Measurements from ENCODE around the gene CDK14.

DNA sequence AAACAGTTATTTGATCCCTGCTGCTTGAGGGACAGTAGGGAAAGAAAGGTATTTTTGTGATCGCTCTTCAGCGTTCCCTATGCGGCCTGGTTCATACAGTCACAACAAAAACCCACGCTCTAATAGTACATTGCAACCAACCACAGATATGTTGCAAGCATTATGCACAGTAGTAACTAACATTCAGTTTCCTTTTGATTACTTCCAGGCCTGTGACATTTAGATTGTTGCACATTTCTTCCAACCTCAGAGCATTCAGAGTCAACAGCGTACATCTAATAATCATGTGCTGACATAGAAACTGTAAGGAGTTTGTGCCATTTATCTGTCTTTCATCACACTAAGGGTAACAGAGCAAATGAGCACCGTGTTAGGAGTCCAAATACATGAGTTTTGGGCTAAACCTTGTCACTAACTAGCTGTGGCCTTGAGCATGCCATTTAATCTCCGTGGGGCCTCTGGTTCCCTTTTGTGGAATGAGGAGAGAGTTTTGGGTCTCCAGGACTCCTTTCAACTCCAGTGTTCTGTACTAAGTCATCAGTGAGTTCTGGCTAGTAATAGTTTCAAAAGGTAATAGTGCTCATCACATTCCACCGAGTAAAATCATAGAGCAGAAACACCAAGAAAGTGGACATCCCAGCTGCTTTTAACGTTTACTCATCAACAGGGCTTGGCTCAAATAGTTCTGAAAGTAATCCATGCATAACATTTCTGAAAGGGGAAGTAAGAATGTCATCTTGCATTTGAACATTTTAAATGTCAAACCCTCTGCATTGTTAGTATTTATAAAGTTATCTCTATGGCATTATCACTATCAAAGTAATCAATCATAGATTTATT lies 569.1 kb downstream of the CDK14 start:
- TF ChIP-seq, protein P1, sequence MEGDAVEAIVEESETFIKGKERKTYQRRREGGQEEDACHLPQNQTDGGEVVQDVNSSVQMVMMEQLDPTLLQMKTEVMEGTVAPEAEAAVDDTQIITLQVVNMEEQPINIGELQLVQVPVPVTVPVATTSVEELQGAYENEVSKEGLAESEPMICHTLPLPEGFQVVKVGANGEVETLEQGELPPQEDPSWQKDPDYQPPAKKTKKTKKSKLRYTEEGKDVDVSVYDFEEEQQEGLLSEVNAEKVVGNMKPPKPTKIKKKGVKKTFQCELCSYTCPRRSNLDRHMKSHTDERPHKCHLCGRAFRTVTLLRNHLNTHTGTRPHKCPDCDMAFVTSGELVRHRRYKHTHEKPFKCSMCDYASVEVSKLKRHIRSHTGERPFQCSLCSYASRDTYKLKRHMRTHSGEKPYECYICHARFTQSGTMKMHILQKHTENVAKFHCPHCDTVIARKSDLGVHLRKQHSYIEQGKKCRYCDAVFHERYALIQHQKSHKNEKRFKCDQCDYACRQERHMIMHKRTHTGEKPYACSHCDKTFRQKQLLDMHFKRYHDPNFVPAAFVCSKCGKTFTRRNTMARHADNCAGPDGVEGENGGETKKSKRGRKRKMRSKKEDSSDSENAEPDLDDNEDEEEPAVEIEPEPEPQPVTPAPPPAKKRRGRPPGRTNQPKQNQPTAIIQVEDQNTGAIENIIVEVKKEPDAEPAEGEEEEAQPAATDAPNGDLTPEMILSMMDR (IDR thresholded peaks at IDR 0.05), result no peak
- no peak for TF ChIP-seq POLR2A (IDR thresholded peaks at IDR 0.05)
